Endothelial cell of umbilical vein (primary cell): ENCODE data around the gene IRX5. TPM values are rescaled to one million over a fixed set of nuclear protein-coding genes. Genes with fewer than 3 reads are reported as not detected.

ENCODE experiments used
- BruUV-seq: library from RNA; stranded (reverse); fragments of 400-500 nt; replicated peaks from 2 replicates; lab custom pipeline; 2021; lab: Mats Ljungman, UMichigan
- CTCF ChIA-PET: fragments of 300-600, 350-600 bp; sonication (Branson Sonifier 250); formaldehyde crosslinking; loops from one replicate; lab custom pipeline; 2021; ENCODE audit warnings: antibody characterized with exemption, inconsistent platforms; lab: Charles Lee
- POLR2A ChIA-PET: fragments of 300-600, 350-600 bp; sonication (Branson Sonifier 250); formaldehyde crosslinking; loops from one replicate; lab custom pipeline; 2021; ENCODE audit warnings: antibody characterized with exemption, inconsistent platforms; lab: Charles Lee
- DNase-seq: peaks from one replicate; pipeline ENCODE4 v3.0.0-alpha.2; 2011; ENCODE audit warnings: low read depth, low spot score
- FAIRE-seq: peaks from 2 replicates; lab custom pipeline; 2011; peaks lifted over from hg19 to GRCh38; lab: Jason Lieb, UNC
- H2AFZ ChIP-seq: 2 replicates; pipeline ENCODE4 v1.6.0; 2012; ENCODE audit warnings: low read depth, low read length, control low read depth, inconsistent platforms
- H3K27ac ChIP-seq: 2 replicates; pipeline ENCODE4 v1.5.1; 2011; ENCODE audit warnings: low read depth, mild to moderate bottlenecking, control low read depth, low read length, moderate library complexity; ENCODE audit not compliant: insufficient read depth
- H3K27me3 ChIP-seq, 2 experiments: 2 replicates each; pipeline versions ENCODE4 v1.6.0 to v1.6.1; 2011; ENCODE audit warnings: low read length in 2 of 2, mixed read lengths in 1 of 2; ENCODE audit not compliant: control insufficient read depth in 2 of 2, insufficient read depth in 2 of 2
- H3K36me3 ChIP-seq, 2 experiments: 2 replicates in 1 of 2; 3 replicates in 1 of 2; pipeline ENCODE4 v1.5.1; 2011; ENCODE audit warnings: low read length in 2 of 2, mild to moderate bottlenecking in 1 of 2, moderate library complexity in 1 of 2; ENCODE audit not compliant: control insufficient read depth in 2 of 2, insufficient read depth in 2 of 2; ENCODE audit errors: extremely low read depth in 1 of 2
- H3K4me1 ChIP-seq: 3 replicates; pipeline ENCODE4 v1.5.1; 2011; ENCODE audit warnings: mild to moderate bottlenecking, low read length; ENCODE audit not compliant: control insufficient read depth, insufficient read depth; ENCODE audit errors: extremely low read depth
- H3K4me2 ChIP-seq: 2 replicates; pipeline ENCODE4 v1.6.1; 2011; ENCODE audit warnings: low read length, control low read depth, mixed read lengths; ENCODE audit not compliant: insufficient read depth
- H3K4me3 ChIP-seq, 3 experiments: fragments of 200-600 bp in 1 of 3; sonication (generic), shearing (Covaris generic) in 1 of 3; replicated peaks in 1 of 3; 2 replicates each; pipeline ENCODE4 v1.5.1; 2011 to 2016; ENCODE audit warnings: control low read depth in 3 of 3, low read length in 3 of 3, mild to moderate bottlenecking in 2 of 3, inconsistent platforms in 1 of 3, low read depth in 1 of 3, moderate library complexity in 1 of 3; ENCODE audit not compliant: insufficient read depth in 1 of 3
- H3K79me2 ChIP-seq: 2 replicates; pipeline ENCODE4 v1.6.0; 2012; ENCODE audit warnings: low read length, inconsistent platforms; ENCODE audit not compliant: control insufficient read depth, insufficient read depth
- H3K9ac ChIP-seq: replicated peaks from 2 replicates; pipeline ENCODE3; 2011; ENCODE audit warnings: low read length, control low read depth; ENCODE audit not compliant: insufficient read depth; ENCODE audit errors: extremely low read depth
- H3K9me1 ChIP-seq: replicated peaks from 3 replicates; pipeline ENCODE4 v1.6.0; 2011; ENCODE audit warnings: mild to moderate bottlenecking, low read length; ENCODE audit not compliant: control insufficient read depth, insufficient read depth; ENCODE audit errors: extremely low read depth
- H3K9me3 ChIP-seq: replicated peaks from 2 replicates; pipeline ENCODE4 v1.5.1; 2012; ENCODE audit warnings: low read length, inconsistent platforms; ENCODE audit not compliant: control insufficient read depth, insufficient read depth
- H4K20me1 ChIP-seq: replicated peaks from 2 replicates; pipeline ENCODE3; 2011; ENCODE audit warnings: mild to moderate bottlenecking, low read length; ENCODE audit not compliant: control insufficient read depth, insufficient read depth; ENCODE audit errors: extremely low read depth
- EZH2 ChIP-seq: IDR thresholded peaks from 2 replicates; pipeline ENCODE4 v1.6.1; 2012; ENCODE audit warnings: borderline replicate concordance, low read depth, mild to moderate bottlenecking, moderate library complexity, low read length, inconsistent platforms; ENCODE audit not compliant: severe bottlenecking
- GATA2 ChIP-seq: IDR thresholded peaks from 2 replicates; pipeline ENCODE4 v1.7.0; 2011; ENCODE audit warnings: low read depth, mild to moderate bottlenecking, moderate library complexity, mixed read lengths, low read length; ENCODE audit not compliant: insufficient read length, insufficient read depth
- JUN ChIP-seq: IDR thresholded peaks from 2 replicates; pipeline ENCODE4 v1.6.1; 2011; ENCODE audit warnings: borderline replicate concordance, low read depth; ENCODE audit not compliant: insufficient read length, insufficient read depth
- MYC ChIP-seq: IDR thresholded peaks from one replicate; pipeline ENCODE4 v1.6.1; 2011; ENCODE audit warnings: mild to moderate bottlenecking, low read depth, low read length
- POLR2A ChIP-seq: IDR thresholded peaks from 2 replicates; pipeline ENCODE4 v1.6.1; 2012; ENCODE audit warnings: low read depth, mild to moderate bottlenecking, control low read depth, low read length
- POLR2AphosphoS5 ChIP-seq: IDR thresholded peaks from 2 replicates; pipeline ENCODE4 v1.6.1; 2012; ENCODE audit warnings: low read depth, mild to moderate bottlenecking, control low read depth, low read length, moderate library complexity; ENCODE audit not compliant: insufficient read depth
- dilution Hi-C: fragments of 300-500 bp; cut with MboI; formaldehyde crosslinking; loops from one replicate; pipeline ENCODE4 v1.15.0; 2019; ENCODE audit warnings: low sequenced_read_pairs; ENCODE audit not compliant: extremely low pct_ligation_motif_present
- intact Hi-C: fragments of 100-400 bp; cut with micrococcal nuclease; formaldehyde crosslinking; loops from one replicate; pipeline ENCODE4 v1.10.0; 2022
- polyA plus RNA-seq, 4 experiments: library from polyadenylated mRNA; depleted of rRNA in 3 of 4; stranded (reverse) in 3 of 4; unstranded in 1 of 4; fragments of >200 nt; gene quantifications; 2 replicates each; pipeline versions ENCODE4 v1.2.1 to v1.2.3, GENCODE V29; 2011 to 2012; ENCODE audit warnings: missing spikeins in 1 of 4
- total RNA-seq: library from RNA; stranded (reverse); gene quantifications from 2 replicates; pipeline ENCODE4 v1.2.3, GENCODE V29; 2021
- TF ChIP-seq, protein P1 (sequence below), 2 donors: IDR thresholded peaks; 1 replicate in 1 of 2; 2 replicates in 1 of 2; pipeline ENCODE4 v1.5.1; 2011; ENCODE audit warnings: low read length in 2 of 2, mild to moderate bottlenecking in 2 of 2, moderate library complexity in 2 of 2, control low read depth in 1 of 2, inconsistent platforms in 1 of 2, low read depth in 1 of 2; ENCODE audit not compliant: insufficient read depth in 1 of 2; ENCODE audit errors: extremely low read depth in 1 of 2

The IRX5 gene
- total and polyA plus RNA-seq, 2 donors (not counting 3 experiments of a cell fraction or from before 2014, with no cell fraction given), result not detected

DNA sequence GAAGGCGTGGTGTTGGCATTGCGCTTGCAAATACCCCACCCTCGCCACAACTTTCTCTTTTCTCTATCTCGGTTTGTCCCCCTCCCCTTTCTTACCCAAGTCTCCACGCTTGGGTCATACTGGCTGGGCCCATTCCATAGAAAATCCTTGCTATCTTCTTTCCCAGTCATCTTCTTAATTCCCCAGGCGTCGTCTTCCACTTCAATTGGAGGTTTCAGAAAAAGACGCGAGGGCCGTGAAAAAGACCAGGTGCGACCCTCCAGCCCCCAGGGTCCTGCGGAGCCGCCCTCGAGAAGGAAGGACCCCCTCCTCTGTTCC lies 8.3 kb downstream of the IRX5 start:
- no peaks in the 10 kb centered on the region for H3K9me3 ChIP-seq
- DNase-seq (no peak), FAIRE-seq (no peak)
- no peak overlapping the region for H3K27ac ChIP-seq
- H3K9me1 ChIP-seq, result no peaks in the 10 kb centered on the region
- H3K9ac ChIP-seq, result no peak overlapping the region
- peaks cover 5% of the 10 kb centered on the region for H4K20me1 ChIP-seq
- peaks cover 4% of the 10 kb centered on the region for H3K4me1 ChIP-seq
- no peak for TF ChIP-seq POLR2A
- no peak for TF ChIP-seq POLR2AphosphoS5
- no peak for TF ChIP-seq JUN
- TF ChIP-seq GATA2, result no peak
- TF ChIP-seq MYC, result no peak
- peaks cover 77 to 84% of the 10 kb centered on the region in 2 experiments for H3K27me3 ChIP-seq
- H3K4me2 ChIP-seq, result no peak overlapping the region
- dilution Hi-C loops (no loop called here), intact Hi-C loops (loop anchor here (5.0 to 10.0 kb wide), 2 partner anchors 766 to 992 kb away; no protein-coding TSS in a partner anchor)
- H3K79me2 ChIP-seq, result no peaks in the 10 kb centered on the region
- POLR2A ChIA-PET, result no interaction called here
- no peaks in the 10 kb centered on the region for H3K36me3 ChIP-seq
- no peak overlapping the region for H3K4me3 ChIP-seq
- BruUV-seq, result no TSS peak
- CTCF ChIA-PET, result interaction anchor here (1.2 kb wide), 1 partner anchor 11 kb away, joined by 3 read pairs; no protein-coding TSS in a partner anchor
- no peak overlapping the region for H2AFZ ChIP-seq

- no TSS peak for BruUV-seq
- Histone ChIP-seq H4K20me1 (no peaks in the 10 kb centered on the region), H3K4me3 (no peak overlapping the region), H3K9ac (no peak overlapping the region), H3K36me3 (no peaks in the 10 kb centered on the region), H3K27me3 (peaks cover 71 to 80% of the 10 kb centered on the region in 2 experiments), H3K27ac (no peak overlapping the region), H3K4me1 (peaks cover 4% of the 10 kb centered on the region), H3K4me2 (no peak overlapping the region), H3K79me2 (no peaks in the 10 kb centered on the region), H3K9me1 (no peaks in the 10 kb centered on the region), H2AFZ (no peak overlapping the region), H3K9me3 (no peaks in the 10 kb centered on the region)
- no peak for TF ChIP-seq JUN
- TF ChIP-seq, protein P1, sequence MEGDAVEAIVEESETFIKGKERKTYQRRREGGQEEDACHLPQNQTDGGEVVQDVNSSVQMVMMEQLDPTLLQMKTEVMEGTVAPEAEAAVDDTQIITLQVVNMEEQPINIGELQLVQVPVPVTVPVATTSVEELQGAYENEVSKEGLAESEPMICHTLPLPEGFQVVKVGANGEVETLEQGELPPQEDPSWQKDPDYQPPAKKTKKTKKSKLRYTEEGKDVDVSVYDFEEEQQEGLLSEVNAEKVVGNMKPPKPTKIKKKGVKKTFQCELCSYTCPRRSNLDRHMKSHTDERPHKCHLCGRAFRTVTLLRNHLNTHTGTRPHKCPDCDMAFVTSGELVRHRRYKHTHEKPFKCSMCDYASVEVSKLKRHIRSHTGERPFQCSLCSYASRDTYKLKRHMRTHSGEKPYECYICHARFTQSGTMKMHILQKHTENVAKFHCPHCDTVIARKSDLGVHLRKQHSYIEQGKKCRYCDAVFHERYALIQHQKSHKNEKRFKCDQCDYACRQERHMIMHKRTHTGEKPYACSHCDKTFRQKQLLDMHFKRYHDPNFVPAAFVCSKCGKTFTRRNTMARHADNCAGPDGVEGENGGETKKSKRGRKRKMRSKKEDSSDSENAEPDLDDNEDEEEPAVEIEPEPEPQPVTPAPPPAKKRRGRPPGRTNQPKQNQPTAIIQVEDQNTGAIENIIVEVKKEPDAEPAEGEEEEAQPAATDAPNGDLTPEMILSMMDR (IDR thresholded peaks at IDR 0.05; ENCODE audit: extremely low read depth in 1 of 2, insufficient read depth in 1 of 2, low read depth in 1 of 2, low read length in 2 of 2), result no peak
- TF ChIP-seq EZH2, result peak; percentile 13
- intact Hi-C loops, result loop anchor here (5.0 to 10.0 kb wide), 2 partner anchors 765 to 992 kb away; no protein-coding TSS in a partner anchor
- FAIRE-seq (no peak), DNase-seq (no peak)
- CTCF ChIA-PET, result interaction anchor here (1.0 to 1.2 kb wide), 2 partner anchors 9 to 12 kb away, joined by 3 read pairs; partner anchors contain the start of gene IRX5
- POLR2A ChIA-PET, result no interaction called here
- dilution Hi-C loops, result no loop called here
These were observed 9.0 kb downstream of the IRX5 start for GRCh38 chr16:54939510-54940278.
